Aorta (tissue), 5 donors: ENCODE measurements around the gene SLC66A2. TPM values are rescaled to one million over a fixed set of nuclear protein-coding genes. Genes with fewer than 3 reads are reported as not detected.

Experiments
- ATAC-seq: fragments of 200-7000 bp; cut with Tn5 transposase; one replicate; pipeline ENCODE4 v1.9.1; 2022; ENCODE audit warnings: moderate library complexity; ENCODE audit not compliant: low FRiP score
- DNase-seq, 2 donors: peaks; one replicate each; pipeline ENCODE4 v3.0.0-alpha.2; 2020
- H3K27ac ChIP-seq, 2 donors: one replicate each; pipeline ENCODE4 v1.5.1; 2013; ENCODE audit warnings: low read length in 2 of 2, mild to moderate bottlenecking in 2 of 2, moderate library complexity in 2 of 2, control low read depth in 1 of 2, inconsistent platforms in 1 of 2, low read depth in 1 of 2
- H3K27me3 ChIP-seq, 2 donors: one replicate each; pipeline ENCODE4 v1.6.1; 2013; ENCODE audit warnings: control low read depth in 1 of 2, low read length in 1 of 2, mild to moderate bottlenecking in 1 of 2, moderate library complexity in 1 of 2; ENCODE audit not compliant: insufficient read depth in 2 of 2, control insufficient read depth in 1 of 2
- H3K36me3 ChIP-seq, 2 donors: one replicate each; pipeline ENCODE4 v1.6.1; 2013; ENCODE audit warnings: control low read depth in 1 of 2, low read length in 1 of 2, mild to moderate bottlenecking in 1 of 2; ENCODE audit not compliant: insufficient read depth in 2 of 2, control insufficient read depth in 1 of 2
- H3K4me1 ChIP-seq, 2 donors: one replicate each; pipeline ENCODE4 v1.6.1; 2013; ENCODE audit warnings: low read length in 2 of 2, control low read depth in 1 of 2, mild to moderate bottlenecking in 1 of 2, moderate library complexity in 1 of 2; ENCODE audit not compliant: insufficient read depth in 2 of 2, control insufficient read depth in 1 of 2
- H3K4me3 ChIP-seq, 2 donors: one replicate each; pipeline ENCODE4 v1.5.1; 2013; ENCODE audit warnings: low read length in 2 of 2, control low read depth in 1 of 2, mild to moderate bottlenecking in 1 of 2
- H3K9me3 ChIP-seq: one replicate; pipeline ENCODE4 v1.6.1; 2013; ENCODE audit warnings: mild to moderate bottlenecking, low read length; ENCODE audit not compliant: control insufficient read depth
- WGBS, 2 donors: extraction: QIAGEN DNeasy Blood & Tissue Kit; methylation state at CpG; one replicate each; pipeline ENCODE4 v1.1.7; 2013; 5-methylcytosine and 5-hydroxymethylcytosine counted together
- intact Hi-C, 2 donors: fragments of 100-400 bp; cut with DNase I; formaldehyde crosslinking; loops; one replicate each; pipeline versions ENCODE4 v1.14.2 to v1.15.0; 2022
- polyA plus RNA-seq, 2 donors: library from polyadenylated mRNA; stranded (reverse); fragments of 200-250 nt; gene quantifications; one replicate each; pipeline ENCODE4 v1.2.3, GENCODE V29; 2013
- total RNA-seq, 2 donors: library from RNA; stranded (reverse); fragmentation: NEBNext Ultra II Directional; extraction: Animal tissue kit (Norgen Biotek cat#: 25700); gene quantifications; one replicate each; pipeline ENCODE4 v1.2.1, GENCODE V29; 2021
- donor health status: healthy with polysubstance abuse.
- donor health status: Bipolar disorder and iron deficiency.
- donor health status: DM: no; HTN: no; CAD: no.
- donor health status: DM: no; HTN: no; CAD: no.
- donor health status: DM: yes; HTN: yes; CAD: no.

The SLC66A2 gene
- total and polyA plus RNA-seq, 4 donors: 12.9 to 48.8 (median 43.9) TPM

- ATAC-seq: no peak
- no peaks in the 10 kb centered on the region for H3K36me3 ChIP-seq
- no peak overlapping the region for H3K27ac ChIP-seq
- no peaks in the 10 kb centered on the region for H3K9me3 ChIP-seq
- intact Hi-C loops: loop anchor here in 1 of 2 donors (10.0 kb wide), 1 partner anchor 581 kb away; no protein-coding TSS in a partner anchor
- H3K27me3 ChIP-seq: no peaks in the 10 kb centered on the region
- H3K4me3 ChIP-seq: no peak overlapping the region
- no peaks in the 10 kb centered on the region for H3K4me1 ChIP-seq
- WGBS, 2 donors: 81 to 86% methylated on average over 12 of the region's 12 CpGs
- DNase-seq: no peak
Measured at GRCh38 chr18:79955302-79956075, 4.0 kb upstream of the SLC66A2 start.

DNA sequence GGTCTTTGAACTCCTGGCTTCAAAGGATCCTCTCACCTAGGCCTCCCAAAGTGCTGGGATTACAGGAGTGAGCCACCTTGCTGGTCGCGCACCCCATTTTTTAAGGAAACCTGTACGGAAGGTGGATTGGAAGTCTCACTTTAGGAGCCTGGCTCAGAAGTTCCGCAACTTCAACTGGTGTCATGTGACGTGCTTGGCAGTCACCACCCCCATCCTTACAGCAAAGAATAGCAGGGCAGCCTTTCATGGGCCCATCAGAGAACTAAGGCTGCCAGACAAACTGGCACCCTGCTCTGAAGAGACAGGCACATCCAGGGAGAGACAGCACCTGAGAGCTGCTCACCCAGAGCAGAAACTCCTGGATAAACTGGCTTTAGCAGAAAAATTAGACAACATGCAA lies 3.3 kb upstream of the SLC66A2 start:
- DNase-seq: no peak
- Histone ChIP-seq H3K9me3 (no peaks in the 10 kb centered on the region), H3K4me1 (peaks cover 0 to 3% of the 10 kb centered on the region in 2 donors), H3K27ac (no peak overlapping the region), H3K27me3 (no peaks in the 10 kb centered on the region), H3K36me3 (no peaks in the 10 kb centered on the region), H3K4me3 (no peak overlapping the region)
- intact Hi-C loops: loop anchor here in 1 of 2 donors (5.0 to 10.0 kb wide), 3 partner anchors 33 to 580 kb away; partner anchors contain the start of genes RBFA and TXNL4A
- no peak for ATAC-seq
- 88 to 89% methylated on average over 5 of the region's 5 CpGs for WGBS, 2 donors

GRCh38 chr18:79953971-79954651 lies 2.7 kb upstream of the SLC66A2 start:
- H3K27me3 ChIP-seq: no peaks in the 10 kb centered on the region
- DNase-seq: no peak
- no peaks in the 10 kb centered on the region for H3K36me3 ChIP-seq
- no peak for ATAC-seq
- 80 to 87% methylated on average over 10 of the region's 10 CpGs for WGBS, 2 donors
- intact Hi-C loops: loop anchor here in 1 of 2 donors (5.0 to 10.0 kb wide), 3 partner anchors 33 to 579 kb away; partner anchors contain the start of genes RBFA and TXNL4A
- no peak overlapping the region for H3K27ac ChIP-seq
- H3K4me1 ChIP-seq: peaks cover 0 to 3% of the 10 kb centered on the region in 2 donors
- H3K4me3 ChIP-seq: no peak overlapping the region
- H3K9me3 ChIP-seq: no peaks in the 10 kb centered on the region

DNA sequence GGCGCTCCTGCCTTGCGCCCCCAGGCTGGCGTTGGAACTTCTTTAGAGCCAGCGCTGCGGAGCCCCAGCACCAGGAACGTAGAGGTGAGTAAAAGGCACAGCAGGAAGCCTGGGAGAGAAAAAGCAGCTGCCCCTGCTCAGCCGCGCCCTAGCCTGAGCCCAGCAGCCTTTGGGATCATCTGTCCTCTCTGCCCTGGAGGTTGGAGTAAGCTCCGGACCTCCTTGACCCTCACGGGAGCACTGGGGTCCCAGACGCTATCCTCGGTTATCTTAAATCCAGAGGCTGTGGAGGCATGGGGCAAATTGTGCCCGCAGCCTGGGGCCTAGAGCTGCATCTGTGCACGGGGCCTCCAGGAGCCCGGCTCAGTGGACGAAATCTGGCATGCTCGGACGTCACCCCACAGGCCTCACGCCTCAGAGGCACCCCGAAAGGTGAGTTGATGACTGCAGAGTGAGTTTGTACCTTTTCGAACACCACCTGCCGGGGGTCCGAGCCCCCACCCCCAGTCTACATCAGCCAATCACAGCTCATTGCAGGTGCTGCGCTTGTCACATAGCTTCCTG lies 1.6 kb upstream of the SLC66A2 start:
- no peaks in the 10 kb centered on the region for H3K36me3 ChIP-seq
- H3K4me1 ChIP-seq: peaks cover 0 to 3% of the 10 kb centered on the region in 2 donors
- 82 to 89% methylated on average over 24 of the region's 24 CpGs for WGBS, 2 donors
- ATAC-seq (no peak), DNase-seq (peak in 1 of 2 donors; percentile 65)
- intact Hi-C loops: loop anchor here in 1 of 2 donors (5.0 to 10.0 kb wide), 3 partner anchors 34 to 578 kb away; partner anchors contain the start of genes RBFA and TXNL4A
- no peak overlapping the region for H3K27ac ChIP-seq
- H3K27me3 ChIP-seq: no peaks in the 10 kb centered on the region
- H3K9me3 ChIP-seq: no peaks in the 10 kb centered on the region
- no peak overlapping the region for H3K4me3 ChIP-seq

DNA sequence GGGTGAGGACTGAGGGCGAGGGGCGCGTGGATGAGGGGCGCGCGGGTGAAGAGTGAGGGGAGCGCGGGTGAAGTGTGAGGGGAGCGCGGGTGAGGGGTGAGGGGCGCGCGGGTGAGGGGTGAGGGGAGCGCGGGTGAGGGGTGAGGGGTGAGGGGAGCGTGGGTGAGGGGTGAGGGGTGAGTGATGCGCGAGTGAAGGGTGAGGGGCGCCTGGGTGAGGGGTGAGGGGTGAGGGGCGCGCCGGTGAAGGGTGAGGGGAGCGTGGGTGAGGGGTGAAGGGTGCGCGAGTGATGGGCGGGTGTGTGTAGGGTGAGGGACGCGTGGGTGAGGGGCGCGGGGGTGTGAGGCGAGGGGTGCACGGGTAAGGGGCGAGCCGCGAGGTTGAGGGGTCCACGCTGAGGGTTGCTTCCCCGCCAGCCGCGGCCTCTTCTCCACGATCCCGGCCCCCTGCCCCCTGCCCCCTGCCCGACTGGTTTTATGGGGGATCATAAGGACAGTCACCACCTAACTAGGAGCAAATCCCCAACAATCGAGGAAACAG lies 1.1 kb upstream of the SLC66A2 start:
- H3K27ac ChIP-seq: no peak overlapping the region
- 25 to 29% methylated on average over 18 to 43 of the region's 43 CpGs for WGBS, 2 donors
- no peaks in the 10 kb centered on the region for H3K36me3 ChIP-seq
- intact Hi-C loops: loop anchor here in 1 of 2 donors (5.0 to 10.0 kb wide), 3 partner anchors 35 to 578 kb away; partner anchors contain the start of genes RBFA and TXNL4A
- H3K4me3 ChIP-seq: no peak overlapping the region
- DNase-seq (peak in 1 of 2 donors; percentile 63), ATAC-seq (peak; percentile 43)
- peaks cover 0 to 3% of the 10 kb centered on the region in 2 donors for H3K4me1 ChIP-seq
- H3K27me3 ChIP-seq: no peaks in the 10 kb centered on the region
- H3K9me3 ChIP-seq: no peaks in the 10 kb centered on the region

GRCh38 chr18:79950515-79951341 lies 725 bp downstream of the SLC66A2 start:
- ATAC-seq (peak; percentile 23), DNase-seq (peak; percentile 71 to 85)
- Histone ChIP-seq H3K4me3 (peak overlapping the region; percentile 85 to 95), H3K9me3 (no peaks in the 10 kb centered on the region), H3K36me3 (no peaks in the 10 kb centered on the region), H3K4me1 (peaks cover 0 to 3% of the 10 kb centered on the region in 2 donors), H3K27ac (no peak overlapping the region), H3K27me3 (no peaks in the 10 kb centered on the region)
- 2% methylated on average over 60 to 81 of the region's 81 CpGs for WGBS, 2 donors
- intact Hi-C loops: loop anchor here in 1 of 2 donors (5.0 to 10.0 kb wide), 3 partner anchors 37 to 576 kb away; partner anchors contain the start of genes RBFA and TXNL4A

DNA sequence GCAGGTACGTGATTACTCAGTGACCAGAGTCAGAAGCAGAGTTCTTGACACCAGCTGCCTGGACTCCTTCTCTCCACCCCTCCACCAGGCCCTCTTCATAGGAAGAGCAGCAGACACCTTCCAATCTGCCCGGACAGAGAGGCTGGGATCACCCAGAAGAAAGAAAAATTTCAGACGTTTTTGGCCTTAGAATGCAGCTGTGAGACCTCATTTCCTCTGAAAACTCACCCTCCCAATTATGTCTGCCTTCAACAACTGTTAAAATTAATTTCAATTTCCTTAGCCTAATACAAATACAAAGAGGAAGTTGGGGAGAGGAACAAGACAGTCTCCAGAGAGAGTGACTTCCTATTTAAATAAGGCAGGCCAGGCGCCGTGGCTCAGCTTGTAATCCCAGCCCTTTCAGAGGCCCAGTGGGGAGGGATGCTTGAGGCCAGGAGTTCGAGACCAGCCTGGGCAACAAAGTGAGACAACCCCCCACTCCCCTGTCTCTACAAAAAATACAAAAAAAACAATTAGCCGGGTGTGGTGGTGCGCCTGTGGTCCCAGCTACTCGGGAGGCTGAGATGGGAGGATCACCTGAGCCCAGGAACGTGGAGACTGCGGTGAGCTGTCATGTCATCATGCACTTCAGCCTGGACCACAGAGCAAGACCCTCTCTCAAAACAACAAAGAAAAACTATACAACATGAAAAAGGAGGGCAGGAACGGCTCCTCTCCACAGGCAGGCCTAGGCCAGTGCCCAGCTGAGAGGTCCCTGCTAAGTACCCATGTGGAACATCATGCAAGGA lies 1.6 kb downstream of the SLC66A2 start:
- Histone ChIP-seq H3K4me3 (peak overlapping the region in 1 of 2 donors; percentile 95), H3K27me3 (no peaks in the 10 kb centered on the region), H3K27ac (no peak overlapping the region), H3K36me3 (no peaks in the 10 kb centered on the region), H3K4me1 (peaks cover 0 to 3% of the 10 kb centered on the region in 2 donors), H3K9me3 (no peaks in the 10 kb centered on the region)
- WGBS, 2 donors: 75 to 83% methylated on average over 12 of the region's 12 CpGs
- intact Hi-C loops: loop anchor here in 1 of 2 donors (5.0 to 10.0 kb wide), 3 partner anchors 37 to 575 kb away; partner anchors contain the start of genes RBFA and TXNL4A
- DNase-seq: peak; percentile 76 to 80
- ATAC-seq: no peak
